Hematopoietic multipotent progenitor cell treated with erythropoietin and hydrocortisone succinate and interleukin-3 and kit ligand, for 8 days (in vitro differentiated cells): ENCODE measurements around the gene L3HYPDH.
"Not testable (repeated sequence)": the region's sequence is repeated elsewhere in the genome, so short reads cannot be mapped to it uniquely, and the experiment has no call there.

Experiments
- DNase-seq: peaks from one replicate; pipeline ENCODE4 v3.0.0-alpha.2; 2015

L3HYPDH gene

DNA sequence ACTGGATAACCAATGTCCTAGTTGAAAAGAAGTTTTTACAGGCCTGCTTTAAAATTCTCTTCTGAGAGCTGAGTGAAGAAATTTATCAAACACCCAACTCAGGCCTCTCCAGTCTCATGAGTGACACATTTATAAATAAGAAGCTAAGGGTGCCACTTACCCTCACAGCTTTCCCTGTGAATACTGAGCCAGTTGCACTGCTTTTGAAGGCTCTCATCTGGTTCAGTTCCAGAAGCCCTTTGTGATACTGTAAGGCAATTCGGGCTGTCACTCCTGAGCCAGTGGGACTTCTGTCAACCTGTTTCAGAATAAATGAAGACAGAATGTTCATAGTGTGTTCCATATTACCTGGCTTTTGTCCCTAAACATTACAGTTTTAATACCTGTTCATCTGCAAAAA, 8.5 kb downstream of the L3HYPDH start:
- DNase-seq: no peak

- DNase-seq: no peak
These were observed 10.0 kb downstream of the L3HYPDH start for GRCh38 chr14:59474172-59474571.

DNA sequence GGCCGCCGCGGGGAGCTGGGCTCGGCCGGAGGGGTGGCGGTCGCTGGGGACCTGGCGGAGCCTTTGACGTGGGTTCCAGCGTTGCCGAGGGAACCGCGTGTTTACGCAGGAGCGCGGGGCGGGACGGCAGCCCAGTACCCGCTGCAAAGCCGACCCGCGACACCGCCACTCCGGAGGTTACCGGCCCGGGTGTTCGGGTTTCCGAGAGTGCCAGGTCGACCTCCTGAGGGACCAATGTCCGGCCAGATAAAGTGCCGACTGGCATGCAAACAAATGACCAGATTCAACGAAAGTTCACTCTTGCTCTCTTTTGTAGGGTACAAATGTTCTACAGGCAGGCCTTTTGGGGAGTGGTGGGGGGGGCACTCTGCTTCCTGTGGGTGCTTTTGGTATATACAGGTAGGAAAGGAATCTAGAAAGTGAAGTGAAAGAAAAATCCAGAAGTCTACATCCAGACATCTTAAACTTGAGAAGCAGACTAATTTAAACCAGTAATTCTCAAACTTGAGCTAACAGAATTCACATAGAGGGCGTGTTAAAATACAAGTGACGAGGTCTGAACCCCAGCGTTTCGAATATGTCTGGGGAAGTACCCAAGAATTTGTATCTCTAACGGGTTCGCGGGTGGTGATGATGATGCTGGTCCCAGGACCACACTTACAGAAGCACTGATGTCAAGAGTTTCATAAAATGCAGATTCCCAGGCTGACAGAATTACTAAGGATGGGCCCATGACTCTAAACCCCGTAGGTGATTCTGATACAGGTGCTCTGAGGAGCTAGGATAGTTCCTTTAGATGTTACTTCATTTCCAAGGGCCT, 18.7 kb downstream of the L3HYPDH start, which contains the start of gene GPR135:
GPR135 (minus strand) TSS at position 65 of the 820 bp plus-strand sequence. CDS start 154 bp downstream, outside the sequence.
- no peak for DNase-seq

DNA sequence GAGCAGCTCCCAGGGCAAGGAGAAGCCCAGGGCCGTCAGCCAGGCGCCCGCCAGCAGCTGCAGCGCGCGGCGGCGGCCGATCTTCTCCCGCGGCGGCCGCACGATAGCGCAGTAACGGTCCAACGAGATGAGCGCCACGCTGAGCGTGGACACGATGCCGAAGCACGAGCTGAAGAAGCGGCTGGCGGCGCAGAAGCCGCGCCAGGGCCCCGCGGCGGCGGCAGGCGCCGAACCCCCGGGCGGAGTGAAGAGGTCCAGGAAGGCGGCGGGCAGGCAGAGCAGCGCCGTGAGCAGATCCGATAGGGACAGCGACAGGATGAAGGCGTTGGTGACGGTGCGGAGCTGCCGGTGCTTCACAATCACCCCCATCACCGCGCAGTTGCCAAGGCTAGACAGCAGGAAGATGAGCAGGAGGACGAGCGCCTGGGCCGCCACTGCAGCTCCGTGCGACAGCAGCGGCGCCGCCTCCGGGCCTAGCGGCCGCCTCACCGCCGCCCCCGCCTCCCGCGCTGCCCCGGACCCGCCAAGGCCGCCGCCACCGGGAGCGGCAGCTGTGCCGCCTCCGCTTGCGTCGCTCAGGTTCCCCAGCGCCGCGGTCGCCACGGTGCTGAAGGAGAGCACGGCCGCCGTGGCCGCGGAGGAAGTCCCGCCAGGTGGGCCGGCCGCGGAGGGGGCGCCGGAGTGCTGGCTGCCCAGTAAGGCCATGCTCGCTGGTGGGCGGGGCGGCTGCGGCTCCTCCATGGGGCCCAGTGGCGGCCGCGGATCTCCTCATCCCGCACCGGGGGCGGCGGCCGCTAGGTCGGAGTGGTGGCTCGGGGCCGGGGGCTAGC, 19.5 kb downstream of the L3HYPDH start:
- DNase-seq: peak; percentile 53

- DNase-seq: no peak
These were observed 20.3 kb downstream of the L3HYPDH start for GRCh38 chr14:59463787-59464485.

DNA sequence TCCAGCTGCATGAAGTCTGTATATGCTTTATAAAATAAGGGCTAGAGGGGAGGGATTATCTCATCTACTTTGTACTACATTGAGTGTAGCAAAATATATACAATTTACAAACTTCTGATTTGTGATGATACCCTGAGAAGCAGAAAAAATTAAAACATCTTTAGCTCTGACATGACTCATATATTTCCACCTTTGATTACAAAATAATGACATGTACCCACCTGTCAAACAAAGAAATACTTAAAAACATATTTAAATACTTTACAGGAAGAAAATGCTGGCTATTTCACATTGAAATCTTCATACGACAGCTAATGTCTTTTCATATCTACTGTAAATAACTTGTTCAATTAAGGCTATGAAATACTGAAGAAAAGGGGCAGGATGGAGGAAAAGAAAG, 22.3 kb downstream of the L3HYPDH start:
- no peak for DNase-seq

DNA sequence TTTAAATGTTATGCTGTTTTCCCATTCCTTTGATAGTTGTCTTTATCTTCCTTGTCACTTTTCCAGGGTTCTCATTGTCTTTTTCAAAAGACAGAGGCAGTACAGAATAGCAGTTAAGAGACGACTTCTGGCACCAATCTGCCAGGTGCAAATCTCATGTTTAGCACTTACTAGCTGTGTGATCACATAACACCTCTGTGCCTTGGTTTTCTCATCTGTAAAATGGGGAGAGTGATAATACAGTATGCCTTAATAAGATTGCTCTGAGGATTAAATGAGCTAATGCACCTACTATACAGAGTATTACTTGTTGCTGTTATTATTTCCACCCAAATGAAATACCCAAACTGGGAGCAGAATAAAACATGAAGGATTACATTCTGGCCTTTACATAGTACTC, 23.8 kb downstream of the L3HYPDH start:
- DNase-seq: no peak

- DNase-seq: no peak
These were observed 25.7 kb downstream of the L3HYPDH start for GRCh38 chr14:59458486-59458885.

DNA sequence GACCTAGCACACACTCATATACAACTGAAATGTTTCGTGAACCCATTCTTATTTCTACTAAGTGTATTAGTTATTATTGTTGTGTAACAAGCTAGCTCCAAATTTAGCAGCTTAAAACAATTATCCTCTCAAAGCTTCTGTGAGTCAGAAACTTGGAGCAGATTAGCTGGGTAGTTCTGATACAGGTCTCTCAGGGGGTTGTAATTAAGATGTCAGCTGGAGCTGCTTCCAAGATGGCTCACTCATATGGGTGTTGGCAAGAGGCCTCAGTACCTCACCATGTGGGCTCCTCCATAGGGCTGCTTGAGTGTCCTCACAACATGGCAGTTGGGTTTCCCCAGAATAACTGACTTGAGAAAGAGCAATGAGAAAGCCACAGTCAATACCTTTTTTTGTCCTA, 28.8 kb downstream of the L3HYPDH start:
- DNase-seq: no peak

DNA sequence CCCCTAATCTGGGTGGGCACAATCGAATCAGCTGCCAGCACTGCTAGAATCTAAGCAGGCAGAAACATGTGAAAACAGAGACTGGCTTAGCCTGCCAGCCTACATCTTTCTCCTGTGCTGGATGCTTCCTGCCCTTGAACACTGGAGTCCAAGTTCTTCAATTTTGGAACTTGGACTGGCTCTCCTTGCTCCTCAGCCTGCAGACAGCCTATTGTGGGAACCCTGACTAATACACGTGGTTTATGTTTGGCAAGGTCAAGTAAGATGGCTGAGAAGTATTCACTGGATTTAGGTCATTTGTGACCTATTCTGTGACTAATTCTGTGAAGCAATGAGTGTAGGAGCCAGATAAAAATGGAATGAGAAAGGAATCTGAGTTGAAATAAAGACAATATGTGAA, 30.1 kb downstream of the L3HYPDH start:
- no peak for DNase-seq

DNA sequence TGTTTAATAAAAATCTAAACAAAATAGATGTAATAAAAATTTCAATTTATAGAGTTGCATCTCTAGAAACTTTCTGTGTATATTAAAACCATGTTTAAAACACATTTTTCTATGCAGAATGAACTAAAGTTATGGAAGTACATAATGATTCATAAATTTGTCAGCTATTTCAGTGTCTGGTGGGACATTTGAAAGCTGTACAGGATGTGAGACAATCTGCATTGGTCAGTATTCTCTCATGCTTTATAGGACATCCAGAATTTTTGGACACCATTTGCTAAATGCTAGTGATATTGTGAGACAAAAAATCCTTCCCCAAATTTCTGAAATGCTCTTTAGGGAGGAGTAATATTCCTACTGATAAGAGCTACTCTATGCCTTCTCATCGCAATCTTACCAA, 32.4 kb downstream of the L3HYPDH start:
- DNase-seq: no peak

GRCh38 chr14:59450716-59451115, 33.5 kb downstream of the L3HYPDH start:
- DNase-seq: no peak

DNA sequence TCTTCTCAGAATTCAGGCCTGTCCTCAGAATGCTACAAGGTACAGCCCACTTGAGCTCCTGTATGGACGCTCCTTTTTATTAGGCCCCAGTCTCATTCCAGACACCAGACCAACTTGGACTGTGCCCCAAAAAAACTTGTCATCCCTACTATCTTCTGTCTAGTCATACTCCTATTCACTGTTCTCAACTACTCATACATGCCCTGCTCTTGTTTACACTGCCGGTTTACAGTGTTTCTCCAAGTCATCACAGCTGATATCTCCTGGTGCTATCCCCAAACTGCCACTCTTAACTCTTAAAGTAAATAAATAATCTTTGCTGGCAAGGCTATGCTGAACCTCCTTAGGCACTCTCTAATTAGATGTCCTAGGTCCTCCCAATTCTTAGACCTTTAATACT, 35.5 kb downstream of the L3HYPDH start:
- not testable (repeated sequence) for DNase-seq

GRCh38 chr14:59439256-59439965, 44.8 kb downstream of the L3HYPDH start:
- no peak for DNase-seq

DNA sequence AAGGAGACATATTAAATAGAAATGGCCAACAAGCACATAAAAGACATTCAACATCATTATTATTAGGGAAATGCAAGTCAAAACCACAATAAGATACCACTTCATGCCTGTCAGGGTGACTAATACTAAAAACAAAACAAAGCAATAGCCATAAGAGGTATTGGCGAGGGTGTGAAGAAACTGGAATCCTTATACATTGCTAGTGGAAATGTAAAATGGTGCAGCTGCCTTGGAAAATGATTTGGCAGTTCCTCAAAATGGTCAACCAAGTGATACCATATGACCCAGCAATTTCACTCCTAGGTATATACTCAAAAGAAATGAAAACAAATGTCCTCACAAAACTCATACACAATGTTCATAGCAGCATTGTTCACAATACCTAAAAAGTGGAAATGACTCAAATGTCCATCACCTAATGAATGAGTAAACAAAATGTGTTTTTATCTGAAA, 46.0 kb downstream of the L3HYPDH start:
- DNase-seq: no peak

DNA sequence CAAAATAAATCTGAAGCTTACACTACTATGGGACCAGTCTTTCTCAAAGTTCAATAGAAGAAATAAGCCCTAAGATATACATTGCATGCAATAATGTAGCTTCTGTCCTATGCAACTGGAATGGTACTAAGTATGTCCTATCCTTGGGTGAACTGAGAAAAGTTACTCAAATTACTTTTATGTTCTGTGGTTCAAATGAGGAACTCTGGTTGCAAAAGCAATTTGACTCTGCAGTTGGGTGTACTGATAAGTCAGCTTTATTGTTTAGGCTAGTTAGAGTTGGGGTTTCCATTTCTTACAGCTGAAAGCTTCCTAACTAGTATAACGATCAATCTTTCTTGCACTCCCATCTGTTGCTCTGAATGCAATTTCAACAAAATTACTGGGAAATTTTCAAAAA, 48.2 kb downstream of the L3HYPDH start:
- no peak for DNase-seq

DNA sequence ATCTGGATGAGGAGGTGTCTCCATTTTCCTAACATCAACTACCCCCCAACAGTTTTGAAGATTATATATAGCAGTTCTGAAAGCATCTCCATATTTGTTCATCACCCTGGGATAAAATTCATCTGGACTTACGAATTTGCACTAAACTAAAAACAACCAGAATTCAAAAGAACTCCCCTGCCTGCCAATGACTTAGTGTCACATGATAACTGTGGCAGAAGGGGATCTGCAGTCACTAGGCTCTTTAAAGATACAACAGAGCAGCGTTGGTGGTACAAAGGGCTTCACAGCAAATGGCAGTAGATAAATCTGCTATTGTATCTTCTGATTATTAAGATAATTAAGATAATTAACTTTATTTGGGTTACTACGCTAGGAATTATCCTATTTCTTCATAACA, 49.1 kb downstream of the L3HYPDH start:
- DNase-seq: no peak

DNA sequence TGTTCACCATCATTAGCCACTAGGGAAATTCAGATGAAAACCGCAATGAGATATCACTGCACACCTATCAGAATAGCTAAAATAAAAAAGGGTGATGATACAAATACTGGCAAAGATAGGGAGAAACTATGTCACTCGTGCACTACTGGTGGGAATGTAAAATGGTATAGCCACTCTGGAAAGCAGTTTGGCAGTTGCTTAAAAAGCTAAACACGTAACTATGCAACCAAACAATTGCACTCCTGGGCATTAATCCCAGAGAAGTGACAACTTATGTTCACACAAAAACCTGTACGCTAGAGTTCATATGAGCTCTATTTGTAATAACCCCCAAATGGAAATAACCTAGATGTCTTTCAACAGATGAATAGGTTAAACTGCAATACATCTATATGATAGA, 54.4 kb downstream of the L3HYPDH start:
- DNase-seq: no peak

- no peak for DNase-seq
These were observed 55.6 kb downstream of the L3HYPDH start for GRCh38 chr14:59428581-59429012.

- DNase-seq: no peak
These were observed 56.3 kb downstream of the L3HYPDH start for GRCh38 chr14:59427653-59428580.

- no peak for DNase-seq
These were observed 58.8 kb downstream of the L3HYPDH start for GRCh38 chr14:59425322-59425935.
